Measurements from ENCODE around the gene BCAR3. TPM values are rescaled to one million over a fixed set of nuclear protein-coding genes. Genes with fewer than 3 reads are reported as not detected.

BCAR3 gene
- total and polyA plus RNA-seq, 4 donors: 12.2 to 33.3 (median 18.2) TPM

- Histone ChIP-seq H3K36me3 (ENCODE audit: control insufficient read depth in 4 of 4, insufficient read depth in 4 of 4, low read length in 4 of 4) (no peaks in the 10 kb centered on the region), H3K9ac (ENCODE audit: insufficient read depth in 1 of 2, low read length in 2 of 2) (no peak overlapping the region), H3K27me3 (ENCODE audit: control insufficient read depth in 3 of 3, insufficient read depth in 3 of 3, low read length in 2 of 3) (no peaks in the 10 kb centered on the region), H3K4me3 (no peak overlapping the region), H3K4me1 (ENCODE audit: control insufficient read depth in 5 of 5, insufficient read depth in 5 of 5, low read length in 5 of 5) (peaks cover 0 to 11% (median 3%) of the 10 kb centered on the region in 5 donors), H3K9me3 (ENCODE audit: control insufficient read depth in 4 of 4, insufficient read depth in 3 of 4, low read length in 3 of 4) (no peaks in the 10 kb centered on the region), H3K27ac (ENCODE audit: low read depth in 1 of 2, low read length in 1 of 2) (no peak overlapping the region)
- TF ChIP-seq CTCF (IDR thresholded peaks at IDR 0.05; ENCODE audit: control extremely low read depth, extremely low read depth): no peak
- ATAC-seq (ENCODE audit: insufficient read depth, low FRiP score) (no peak), DNase-seq (peak in 2 of 3 donors; percentile 24 to 32)
- 72 to 81% methylated on average over 4 of the region's 4 CpGs for WGBS, 2 donors
These were observed 47.9 kb upstream of the BCAR3 start for GRCh38 chr1:93729502-93729901.

- peaks cover 0 to 11% (median 3%) of the 10 kb centered on the region in 5 donors for H3K4me1 ChIP-seq (ENCODE audit: control insufficient read depth in 5 of 5, insufficient read depth in 5 of 5, low read length in 5 of 5)
- no peak for ATAC-seq (ENCODE audit: insufficient read depth, low FRiP score)
- no peaks in the 10 kb centered on the region for H3K9me3 ChIP-seq (ENCODE audit: control insufficient read depth in 4 of 4, insufficient read depth in 3 of 4, low read length in 3 of 4)
These were observed 47.0 kb upstream of the BCAR3 start for GRCh38 chr1:93728480-93729131.

GRCh38 chr1:93723733-93724270, 42.2 kb upstream of the BCAR3 start:
- ATAC-seq (ENCODE audit: insufficient read depth, low FRiP score) (no peak), DNase-seq (no peak)
- Histone ChIP-seq H3K4me3 (no peak overlapping the region), H3K4me1 (ENCODE audit: control insufficient read depth in 5 of 5, insufficient read depth in 5 of 5, low read length in 5 of 5) (peaks cover 0 to 18% (median 11%) of the 10 kb centered on the region in 5 donors), H3K27me3 (ENCODE audit: control insufficient read depth in 3 of 3, insufficient read depth in 3 of 3, low read length in 2 of 3) (no peaks in the 10 kb centered on the region), H3K9ac (ENCODE audit: insufficient read depth in 1 of 2, low read length in 2 of 2) (no peak overlapping the region), H3K9me3 (ENCODE audit: control insufficient read depth in 4 of 4, insufficient read depth in 3 of 4, low read length in 3 of 4) (no peaks in the 10 kb centered on the region), H3K27ac (ENCODE audit: low read depth in 1 of 2, low read length in 1 of 2) (no peak overlapping the region), H3K36me3 (ENCODE audit: control insufficient read depth in 4 of 4, insufficient read depth in 4 of 4, low read length in 4 of 4) (no peaks in the 10 kb centered on the region)
- no peak for TF ChIP-seq CTCF (IDR thresholded peaks at IDR 0.05; ENCODE audit: control extremely low read depth, extremely low read depth)
- WGBS, 2 donors: 93 to 96% methylated on average over 5 of the region's 5 CpGs

More at GRCh38 chr1:93728480-93729131, 47.0 kb upstream of the BCAR3 start:
- Histone ChIP-seq H3K9ac (ENCODE audit: insufficient read depth in 1 of 2, low read length in 2 of 2) (no peak overlapping the region), H3K27ac (ENCODE audit: low read depth in 1 of 2, low read length in 1 of 2) (no peak overlapping the region), H3K27me3 (ENCODE audit: control insufficient read depth in 3 of 3, insufficient read depth in 3 of 3, low read length in 2 of 3) (no peaks in the 10 kb centered on the region), H3K36me3 (ENCODE audit: control insufficient read depth in 4 of 4, insufficient read depth in 4 of 4, low read length in 4 of 4) (no peaks in the 10 kb centered on the region), H3K4me3 (no peak overlapping the region)
- DNase-seq: no peak
- 83 to 89% methylated on average over 13 of the region's 13 CpGs for WGBS, 2 donors
- TF ChIP-seq CTCF (IDR thresholded peaks at IDR 0.05; ENCODE audit: control extremely low read depth, extremely low read depth): no peak
